Measurements from ENCODE around the gene RUSC2.
"Not testable (repeated sequence)": the region's sequence is repeated elsewhere in the genome, so short reads cannot be mapped to it uniquely, and the experiment has no call there.

The RUSC2 gene

DNA sequence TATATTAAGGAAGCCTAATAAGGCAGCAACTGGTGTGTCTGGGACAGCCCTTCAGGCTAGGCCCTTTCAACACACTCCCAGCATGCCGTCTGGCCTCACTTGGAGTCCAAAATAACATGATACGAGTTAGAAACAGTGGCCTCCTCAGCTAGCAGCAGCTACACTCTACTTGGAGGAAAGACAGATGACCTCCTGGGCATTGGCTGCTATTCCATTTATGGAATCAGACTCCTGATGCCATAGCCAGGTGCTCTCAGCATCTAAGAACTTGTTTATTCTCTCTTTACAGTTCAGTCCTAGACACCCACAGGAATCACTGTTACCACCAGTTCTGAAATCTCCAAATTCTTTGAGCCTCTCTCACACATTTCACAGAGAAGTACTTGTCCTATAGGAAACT is 31.8 kb downstream of the RUSC2 start:
- no peak for DNase-seq (ENCODE audit: low read depth)

DNA sequence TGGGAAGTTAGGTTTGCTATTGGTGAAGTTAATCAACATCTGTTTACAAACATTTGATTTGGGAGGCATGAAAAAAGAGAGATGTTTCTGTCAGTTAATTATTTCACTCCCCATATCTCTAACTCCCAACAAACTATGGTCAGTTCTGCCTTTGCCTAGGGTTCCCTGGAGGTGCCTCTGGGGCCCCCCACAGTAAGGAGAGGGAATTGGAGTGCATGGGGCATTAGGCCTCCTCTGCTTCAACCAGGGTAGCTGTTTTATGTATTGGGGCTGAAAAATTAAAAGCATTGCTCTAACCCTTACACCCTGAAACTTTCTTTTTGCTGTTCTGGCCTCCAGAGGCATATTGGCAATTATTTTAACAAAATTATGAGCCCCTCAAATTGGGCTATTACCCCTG is 32.3 kb downstream of the RUSC2 start:
- no peak for DNase-seq (ENCODE audit: low read depth)

DNA sequence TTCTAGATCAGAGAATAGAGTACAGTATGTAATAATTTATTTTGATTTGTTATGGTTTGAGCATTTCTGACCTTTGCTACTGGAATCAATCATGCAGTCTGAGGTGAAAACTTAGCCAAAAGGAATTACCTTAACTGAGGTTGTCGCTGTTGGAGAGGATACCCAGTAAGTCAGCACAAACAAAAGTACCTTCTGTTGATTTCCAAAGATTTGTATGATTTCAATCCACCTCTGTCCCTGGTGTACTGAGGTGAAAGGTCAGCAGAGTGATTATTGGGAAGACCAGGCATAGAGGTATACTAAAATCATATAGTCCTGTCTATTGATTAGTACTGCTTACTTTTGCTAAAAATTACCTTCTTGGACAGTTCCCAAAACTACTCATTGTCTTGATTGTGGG is 32.8 kb downstream of the RUSC2 start:
- no peak for DNase-seq (ENCODE audit: low read depth)

DNA sequence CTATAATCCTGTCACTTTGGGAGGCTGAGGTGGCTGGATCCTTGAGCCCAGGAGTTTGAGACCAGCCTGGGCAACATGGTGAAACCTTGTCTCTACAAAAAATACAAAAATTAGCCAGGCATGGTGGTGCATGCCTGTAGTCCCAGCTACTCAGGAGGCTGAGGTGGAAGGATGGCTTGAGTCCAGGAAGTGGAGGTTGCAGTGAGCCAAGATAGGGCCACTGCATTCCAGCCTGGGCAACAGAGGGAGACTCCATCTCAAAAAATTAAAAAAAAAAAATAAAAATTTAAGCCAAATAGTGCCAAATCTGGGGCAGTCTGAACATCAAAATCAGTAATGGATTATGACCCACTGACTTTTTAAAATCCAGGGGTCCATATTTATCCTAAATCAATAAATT is 33.6 kb downstream of the RUSC2 start:
- DNase-seq (ENCODE audit: low read depth), result not testable (repeated sequence)

DNA sequence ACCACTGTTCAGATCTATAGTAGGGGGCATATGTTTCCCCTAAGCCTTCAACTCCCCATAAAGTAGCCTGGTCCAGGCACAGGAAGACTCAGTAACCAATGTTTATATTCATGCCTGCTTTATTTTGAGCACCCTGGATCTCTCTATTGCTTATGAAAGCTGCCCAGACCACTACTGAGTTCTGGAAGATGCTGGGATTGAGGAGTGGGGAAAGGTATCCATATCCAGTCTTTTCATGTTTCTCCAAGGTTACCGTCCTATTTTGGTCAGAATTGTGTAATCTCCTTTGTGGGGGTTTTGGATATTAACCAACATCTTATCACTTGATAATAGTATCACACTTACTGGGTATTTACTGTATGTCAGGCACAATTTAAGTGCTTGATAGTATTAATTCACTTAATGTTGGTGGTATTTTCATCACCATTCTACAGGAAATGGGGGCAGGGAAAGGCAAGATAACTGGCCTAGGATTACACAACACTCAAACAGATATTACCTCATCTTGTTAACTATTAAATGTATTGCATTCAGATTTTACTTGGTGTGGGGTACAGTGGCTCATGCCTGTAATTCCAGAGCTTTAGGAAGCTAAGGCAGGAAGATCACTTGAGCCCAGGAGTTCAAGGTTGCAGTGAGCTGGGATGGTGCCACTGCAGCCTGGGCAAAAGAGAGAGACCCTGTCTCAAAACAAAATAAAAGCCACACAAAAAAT is 36.3 kb downstream of the RUSC2 start:
- no peak for DNase-seq (ENCODE audit: low read depth)

DNA sequence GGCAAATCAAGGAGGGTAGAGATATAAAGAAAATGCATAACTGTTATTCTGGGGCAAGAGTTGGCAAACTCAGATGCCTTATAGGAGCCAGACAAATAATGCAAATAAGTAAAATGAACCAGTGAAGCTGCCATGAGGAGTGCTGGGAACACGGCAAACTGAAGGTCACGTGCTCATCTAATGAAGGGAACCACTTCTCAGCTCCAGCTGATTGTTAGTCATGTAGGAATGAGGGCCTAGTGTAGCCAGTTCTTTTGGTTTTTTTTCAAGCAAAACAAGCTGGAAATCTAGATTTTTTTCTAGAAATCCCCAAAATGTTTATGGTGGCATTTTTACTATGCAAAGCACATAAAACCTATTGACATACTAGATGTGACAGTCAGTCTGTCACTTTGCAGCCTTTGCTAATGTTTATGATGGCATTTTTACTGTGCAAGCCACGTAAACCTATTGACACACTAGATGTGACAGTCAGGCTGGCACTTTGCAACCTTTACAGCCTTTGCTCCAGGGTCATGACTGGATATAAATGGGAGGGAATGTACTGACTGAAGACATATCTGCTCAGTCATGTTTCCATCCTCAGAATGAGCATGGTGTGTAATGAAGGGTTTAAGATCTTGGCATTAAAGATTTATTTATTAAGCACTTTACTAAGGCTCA is 39.4 kb downstream of the RUSC2 start:
- DNase-seq (ENCODE audit: low read depth), result no peak

DNA sequence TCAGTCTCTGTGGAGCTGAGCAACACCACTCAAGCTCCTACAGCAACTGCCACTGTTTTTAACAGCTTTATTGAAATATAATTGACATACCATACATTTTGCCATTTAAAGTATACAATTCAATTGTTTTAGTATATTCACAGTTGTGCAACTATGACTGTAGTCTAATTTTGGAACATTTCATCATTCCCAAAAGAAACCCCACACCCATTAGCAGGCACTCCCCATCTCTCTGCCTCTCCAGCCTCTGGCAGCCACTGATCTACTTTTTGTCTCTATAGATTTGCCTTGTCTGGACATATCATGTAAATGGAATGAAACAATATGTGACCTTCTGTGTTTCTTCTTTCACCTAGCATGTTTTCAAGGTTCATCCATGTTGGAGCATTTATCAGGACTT is 43.5 kb downstream of the RUSC2 start:
- DNase-seq (ENCODE audit: low read depth), result no peak

DNA sequence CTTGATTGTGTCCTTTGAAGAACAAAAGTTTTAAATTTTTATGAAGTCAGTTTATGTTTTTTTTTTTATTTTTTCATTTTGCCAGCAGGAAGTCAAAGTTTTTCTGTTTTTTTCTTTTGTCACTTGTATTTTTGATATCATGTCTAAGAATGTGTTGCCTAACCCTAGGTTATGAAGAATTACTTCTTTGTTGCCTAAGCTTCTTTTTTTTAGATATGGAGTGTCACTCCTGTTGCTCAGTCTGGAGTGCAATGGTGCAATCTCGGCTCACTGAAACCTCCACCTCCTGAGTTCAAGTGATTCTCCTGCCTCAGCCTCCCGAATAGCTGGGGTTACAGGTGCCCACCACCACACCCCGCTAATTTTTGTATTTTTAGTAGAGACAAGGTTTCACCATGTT is 45.0 kb downstream of the RUSC2 start:
- not testable (repeated sequence) for DNase-seq (ENCODE audit: low read depth)

DNA sequence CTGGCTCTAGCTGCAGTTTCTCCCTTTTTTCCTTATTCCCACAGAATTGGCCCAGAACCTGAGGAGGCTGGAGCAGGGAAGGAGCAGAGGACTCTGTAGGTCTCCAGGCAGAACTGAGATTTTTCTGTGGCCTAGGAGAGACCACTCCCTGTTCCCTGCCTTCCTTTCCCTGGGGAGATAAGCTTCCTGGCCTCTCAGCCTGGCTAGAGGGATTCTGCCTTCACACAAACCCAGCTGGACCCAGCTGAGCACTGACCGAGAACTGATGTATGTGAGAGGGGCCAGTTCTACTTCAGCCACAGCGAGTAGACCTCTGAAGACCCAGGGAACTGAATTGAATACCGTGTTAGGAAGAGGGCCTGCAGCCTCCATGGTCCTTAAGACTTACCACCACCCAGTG is 48.0 kb downstream of the RUSC2 start:
- DNase-seq (ENCODE audit: low read depth), result no peak

DNA sequence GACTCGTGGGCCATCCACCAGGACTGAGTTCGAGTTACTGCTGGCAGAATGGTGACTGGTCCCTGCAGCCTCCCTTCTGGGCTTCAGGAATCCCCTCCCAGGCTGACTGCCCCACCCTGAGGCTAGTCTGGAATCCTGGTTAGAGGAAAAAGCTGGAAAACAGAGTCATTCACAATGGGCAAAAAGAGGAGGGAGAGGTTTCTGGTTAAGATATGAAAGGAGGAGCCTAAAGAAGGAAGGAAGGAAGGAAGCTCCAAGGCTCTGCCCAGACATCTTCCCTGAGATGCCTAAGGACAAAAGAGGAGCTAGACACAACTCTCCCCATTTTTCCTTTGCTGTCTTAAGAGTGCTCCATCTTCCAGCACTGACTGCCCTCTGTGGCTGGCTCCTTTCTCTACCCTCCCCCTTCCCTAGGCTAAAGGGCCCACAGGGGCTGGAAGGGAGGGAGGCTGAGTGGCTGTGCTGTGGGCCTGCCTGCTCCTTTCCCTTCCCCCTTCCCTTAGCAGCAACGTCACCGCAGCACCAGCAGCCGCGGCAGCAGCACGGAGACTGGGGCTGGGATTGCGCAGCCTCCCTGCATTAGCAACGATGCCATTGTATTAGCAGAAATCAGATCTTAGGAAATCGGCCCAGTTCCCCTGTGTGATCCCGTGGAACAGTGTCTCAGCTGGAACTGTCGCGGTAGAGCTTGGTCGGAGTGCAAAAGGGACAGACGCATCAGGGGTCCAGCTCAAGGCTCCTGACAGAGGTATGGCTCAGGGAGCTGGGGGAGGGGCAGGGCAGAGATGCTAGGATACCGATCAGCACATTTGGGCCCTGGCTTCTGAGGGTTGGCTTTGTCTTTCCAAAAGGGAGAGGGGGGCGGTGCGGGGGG is 48.7 kb downstream of the RUSC2 start:
- DNase-seq (ENCODE audit: low read depth), result no peak

All from T-helper 22 cell (primary cell).